HepG2 (cell line): ENCODE data around the gene UBAP1. TPM values are rescaled to one million over a fixed set of nuclear protein-coding genes. Genes with fewer than 3 reads are reported as not detected.

Source experiments
- ARID4A ChIP-seq: sonication (generic); formaldehyde crosslinking; IDR thresholded peaks from 2 replicates; pipeline ENCODE4 v1.5.0; 2020; ENCODE audit warnings: mild to moderate bottlenecking, missing genetic modification reagents, borderline replicate concordance
- DPF2 ChIP-seq: sonication (generic); formaldehyde crosslinking; IDR thresholded peaks from 2 replicates; pipeline ENCODE4 v1.4.0; 2020; ENCODE audit warnings: mild to moderate bottlenecking, low read depth, missing genetic modification reagents, borderline replicate concordance
- GTF3A ChIP-seq: sonication (generic); formaldehyde crosslinking; conservative IDR thresholded peaks from 2 replicates; pipeline ENCODE4 v1.4.0; 2020; ENCODE audit warnings: mild to moderate bottlenecking, missing genetic modification reagents
- MIXL1 ChIP-seq: IDR thresholded peaks from 2 replicates; pipeline ENCODE4 v1.6.1; 2016
- PHF8 ChIP-seq: sonication (generic); formaldehyde crosslinking; IDR thresholded peaks from 2 replicates; pipeline ENCODE4 v1.5.0; 2020; ENCODE audit warnings: missing genetic modification reagents
- RERE ChIP-seq: IDR thresholded peaks from 2 replicates; pipeline ENCODE4 v1.6.1; 2016; ENCODE audit warnings: low read depth, missing genetic modification reagents, missing compliant biosample characterization
- RFXANK ChIP-seq: IDR thresholded peaks from 2 replicates; pipeline ENCODE4 v1.6.1; 2016
- SKIL ChIP-seq: sonication (generic); formaldehyde crosslinking; IDR thresholded peaks from 2 replicates; pipeline ENCODE4 v1.8.0; 2022; ENCODE audit warnings: missing genetic modification reagents, mild to moderate bottlenecking, moderate library complexity, borderline replicate concordance
- TFDP2 ChIP-seq: sonication (generic); formaldehyde crosslinking; IDR thresholded peaks from 2 replicates; pipeline ENCODE4 v1.4.0; 2020; ENCODE audit warnings: missing genetic modification reagents
- YEATS2 ChIP-seq: sonication (generic); formaldehyde crosslinking; IDR thresholded peaks from 2 replicates; pipeline ENCODE4 v1.4.0; 2020; ENCODE audit warnings: missing genetic modification reagents, borderline replicate concordance
- YEATS4 ChIP-seq: sonication (generic); formaldehyde crosslinking; IDR thresholded peaks from 2 replicates; pipeline ENCODE4 v1.4.0; 2020; ENCODE audit warnings: missing genetic modification reagents, borderline replicate concordance
- ZBTB34 ChIP-seq: sonication (generic); formaldehyde crosslinking; IDR thresholded peaks from 2 replicates; pipeline ENCODE4 v1.8.0; 2022; ENCODE audit warnings: mild to moderate bottlenecking, missing genetic modification reagents
- ZNF747 ChIP-seq: sonication (generic); formaldehyde crosslinking; IDR thresholded peaks from 2 replicates; pipeline ENCODE4 v1.8.1; 2023; ENCODE audit warnings: missing genetic modification reagents, mild to moderate bottlenecking, borderline replicate concordance
- polyA plus RNA-seq, 8 experiments: library from polyadenylated mRNA; depleted of rRNA in 3 of 8; stranded (reverse) in 7 of 8; unstranded in 1 of 8; fragments of >200 nt; fragmentation: Illumina TruSeq in 4 of 8; extraction: Trizol in 4 of 8; gene quantifications; 2 replicates each; pipeline versions ENCODE4 v1.2.1 to v1.2.3, GENCODE V29; 2011 to 2016; ENCODE audit warnings: low read depth in 4 of 8, missing spikeins in 1 of 8, mixed read lengths in 1 of 8; ENCODE audit not compliant: insufficient read depth in 1 of 8
- total RNA-seq, 5 experiments: library from RNA; depleted of rRNA; stranded (reverse); fragments of >200 nt; fragmentation: Illumina TruSeq; extraction: Trizol; gene quantifications; 2 replicates each; pipeline ENCODE4 v1.2.3, GENCODE V29; 2016; ENCODE audit warnings: low read depth in 1 of 5

Gene UBAP1
- total and polyA plus RNA-seq, 2 of the 13 experiments (the other 11 are each of a cell fraction or from before 2014, with no cell fraction given), result 19.5 to 40.5 TPM

GRCh38 chr9:34226144-34226760 lies 47.4 kb downstream of the UBAP1 start (continued):
- TF ChIP-seq ARID4A (CRISPR knock-in tag), result peak; percentile 28; the same call in 1 of the 2 replicates
- peak; percentile 49; the same call in 1 of the 2 replicates for TF ChIP-seq YEATS2 (CRISPR knock-in tag)
- 0 out of 2 replicates have a peak, but pooled peaks have one; percentile 12 for TF ChIP-seq ZNF747 (CRISPR knock-in tag)
- TF ChIP-seq DPF2 (CRISPR knock-in tag), result peak; percentile 50; the same call in 1 of the 2 replicates
- peak; percentile 50; the same call in 1 of the 2 replicates for TF ChIP-seq GTF3A (CRISPR knock-in tag)
- TF ChIP-seq RFXANK (CRISPR knock-in tag), result 0 out of 2 replicates have a peak, but pooled peaks have one; percentile 51
- peak; percentile 61; the same call in 1 of the 2 replicates for TF ChIP-seq ZBTB34 (CRISPR knock-in tag)
- TF ChIP-seq TFDP2 (CRISPR knock-in tag), result 0 out of 2 replicates have a peak, but pooled peaks have one; percentile 10
- peak; percentile 33; the same call in 1 of the 2 replicates for TF ChIP-seq RERE (CRISPR knock-in tag)
- TF ChIP-seq SKIL (CRISPR knock-in tag), result peak; percentile 62; the same call in 1 of the 2 replicates
- TF ChIP-seq MIXL1 (CRISPR knock-in tag), result peak; percentile 77
- TF ChIP-seq PHF8 (CRISPR knock-in tag), result 0 out of 2 replicates have a peak, but pooled peaks have one; percentile 22
- 0 out of 2 replicates have a peak, but pooled peaks have one; percentile 24 for TF ChIP-seq YEATS4 (CRISPR knock-in tag)
